NCI-H2196 treated with DMSO at 0.1 percent for 48 hours (cell line): Measurements from ENCODE around the gene ESYT3.
"Not testable (repeated sequence)": the region's sequence is repeated elsewhere in the genome, so short reads cannot be mapped to it uniquely, and the experiment has no call there.

Source experiments
- DNase-seq: peaks from one replicate; lab custom pipeline; 2025; ENCODE audit not compliant: unreplicated experiment; lab: John Stamatoyannopoulos, UW

Gene ESYT3

DNA sequence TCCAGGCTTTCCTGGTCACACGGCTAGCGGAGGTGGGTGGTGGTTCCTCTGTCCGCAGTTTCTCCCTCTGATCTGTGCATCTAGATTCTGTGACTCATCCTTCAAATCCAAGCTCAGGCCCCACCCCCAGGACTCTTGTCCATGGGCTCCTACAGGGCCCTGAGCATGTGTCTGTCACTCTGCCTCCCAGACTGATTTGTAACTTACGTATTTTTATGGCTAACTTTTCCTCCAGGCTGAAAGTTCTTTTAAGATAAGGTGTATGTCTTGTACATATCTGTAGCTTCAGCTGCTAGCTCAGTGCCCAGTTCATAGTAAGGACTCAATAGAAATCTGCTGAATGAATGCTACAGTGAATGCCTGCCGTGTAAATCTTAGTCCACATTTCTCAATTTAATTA, 8.0 kb downstream of the ESYT3 start:
- DNase-seq = no peak

DNA sequence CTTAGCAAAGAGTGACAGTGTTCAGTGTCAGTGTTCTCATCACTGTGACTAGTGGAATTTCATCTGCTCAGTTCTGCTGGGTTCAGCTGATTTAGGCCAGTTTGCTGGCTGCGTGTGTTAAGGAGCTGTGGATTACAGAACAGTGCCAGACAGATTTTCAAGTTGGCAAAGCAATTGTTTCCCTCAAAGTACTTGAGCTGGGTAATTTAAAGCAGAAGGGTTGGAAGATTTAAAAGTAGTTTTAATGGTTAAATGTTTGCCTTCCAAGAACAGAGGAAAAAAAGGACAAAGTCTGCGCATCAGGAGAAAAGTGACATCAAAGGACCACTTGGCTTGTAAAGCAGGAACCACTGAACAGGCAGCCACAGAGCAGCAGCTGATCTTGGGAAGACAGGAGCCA, 8.7 kb downstream of the ESYT3 start:
- DNase-seq = no peak

DNA sequence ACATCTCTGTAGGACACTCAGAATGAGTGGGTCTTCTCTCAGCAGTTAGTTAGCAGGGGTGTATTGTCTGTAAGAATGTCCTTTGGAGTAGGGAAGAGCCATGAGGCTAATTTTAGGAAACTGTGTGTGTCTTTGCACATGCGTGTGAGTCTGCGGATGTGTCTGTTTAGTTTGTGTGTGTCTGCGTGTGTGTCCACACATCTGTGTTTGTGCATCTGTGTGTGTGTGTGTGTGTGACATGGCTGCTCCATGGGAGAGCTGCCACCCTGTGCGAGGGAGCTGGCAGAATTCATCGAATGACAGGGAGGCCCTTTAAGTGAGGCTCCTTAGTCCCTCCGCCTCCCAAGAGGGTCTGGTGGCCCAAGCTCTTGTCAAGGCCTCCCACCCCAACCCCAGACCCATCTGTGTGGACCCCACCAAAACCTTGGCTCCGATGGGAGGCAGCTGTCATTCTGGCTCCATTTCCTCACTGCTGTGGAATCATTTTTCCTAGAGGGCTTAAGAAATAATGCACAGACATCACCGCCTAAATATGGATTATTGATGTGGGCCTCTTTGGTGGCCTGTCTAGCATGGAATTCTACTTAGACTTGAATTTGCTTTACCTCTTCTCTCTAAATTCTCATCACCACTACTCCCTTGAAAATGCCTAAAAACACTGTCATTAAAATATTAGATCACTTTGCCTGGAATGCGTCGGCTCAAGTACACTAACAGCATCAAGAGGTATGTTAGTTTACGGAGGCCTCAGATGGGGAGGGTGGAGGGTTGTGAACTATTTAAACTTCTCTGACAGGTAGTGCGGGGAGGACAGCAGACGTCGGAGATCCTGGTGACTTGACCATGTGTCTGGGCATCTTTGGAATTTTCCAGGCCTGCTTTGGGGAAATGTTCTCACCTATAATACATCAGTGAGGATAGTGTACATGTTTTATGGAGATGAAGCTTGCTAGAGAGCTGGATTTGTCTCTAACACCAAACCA, 9.4 kb downstream of the ESYT3 start:
- DNase-seq = no peak

DNA sequence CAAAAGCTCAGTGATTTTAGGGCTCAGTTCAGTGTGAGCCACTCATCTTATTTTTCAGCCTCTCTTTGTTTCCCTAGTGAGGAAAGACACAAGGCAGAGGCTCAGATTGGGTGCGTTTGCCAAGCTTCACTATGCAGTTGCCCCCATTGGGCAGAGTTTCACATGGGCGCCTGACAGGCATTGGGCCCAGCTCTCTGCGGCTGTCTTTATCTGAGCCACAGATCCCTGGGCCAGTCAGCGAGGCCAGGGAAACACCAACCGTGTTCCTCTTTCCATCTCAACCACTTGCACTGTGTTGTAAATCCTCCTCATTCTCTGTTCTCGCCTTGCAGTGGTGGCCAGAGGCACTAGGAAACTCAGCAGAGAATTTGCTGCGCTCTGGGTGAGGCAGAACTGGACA, 10.8 kb downstream of the ESYT3 start:
- no peak for DNase-seq

DNA sequence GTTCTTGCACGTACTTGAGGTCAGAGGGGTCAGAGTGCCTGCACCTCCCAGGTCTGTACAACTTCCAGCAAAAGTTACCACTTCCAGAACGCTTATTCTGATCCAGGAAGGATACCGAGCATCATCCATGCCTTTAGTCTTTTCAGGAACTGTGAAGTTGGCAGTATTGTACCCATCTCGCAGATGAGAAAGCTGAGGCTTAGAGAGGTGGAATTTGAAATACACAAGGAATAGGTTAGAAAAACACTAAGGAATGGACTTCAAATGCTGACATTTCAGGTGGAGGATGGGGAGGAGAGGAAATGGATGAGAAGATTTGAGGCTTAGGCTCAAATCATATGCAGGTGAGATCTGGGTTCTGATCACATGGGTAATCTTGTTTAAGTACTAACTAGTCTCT, 11.2 kb downstream of the ESYT3 start:
- DNase-seq = no peak

DNA sequence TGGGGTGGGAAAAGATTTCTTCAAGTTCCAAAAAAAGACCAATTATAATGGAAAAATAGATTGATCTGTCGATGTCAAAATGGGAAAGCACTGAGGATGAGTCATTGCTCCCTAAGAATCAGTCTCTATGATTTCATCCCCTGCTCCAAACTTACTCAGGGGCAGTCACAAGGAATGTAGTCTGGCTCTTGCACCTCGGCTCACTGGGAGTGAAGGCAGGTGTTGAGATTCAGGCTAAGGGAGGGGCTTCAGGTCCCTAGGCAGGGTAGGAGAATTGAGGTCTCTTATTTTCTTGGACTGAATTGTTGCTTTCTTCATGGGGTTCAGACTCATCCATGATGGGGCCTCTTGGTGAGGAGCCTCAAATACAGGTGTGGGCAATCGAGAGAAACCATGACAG, 14.2 kb downstream of the ESYT3 start:
- DNase-seq = no peak

DNA sequence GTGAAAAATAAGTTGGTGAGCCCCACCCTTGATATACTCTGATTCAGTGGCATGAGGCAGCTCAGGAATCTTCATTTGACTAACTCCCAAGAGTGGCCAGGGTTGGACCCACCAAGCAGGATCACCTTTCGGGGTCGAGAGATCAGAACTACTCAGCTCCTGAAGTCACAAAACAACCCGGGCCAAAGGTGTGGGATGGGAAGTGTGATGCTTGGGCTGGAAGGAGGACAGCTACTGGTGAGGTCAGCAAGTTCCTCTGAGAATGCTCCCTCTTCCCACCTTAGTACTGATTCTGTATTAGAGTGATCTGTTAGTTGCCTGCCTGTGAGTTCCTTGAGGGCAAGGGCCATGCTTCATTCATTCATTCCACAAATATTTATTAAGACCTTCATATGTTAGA, 15.1 kb downstream of the ESYT3 start:
- no peak for DNase-seq

DNA sequence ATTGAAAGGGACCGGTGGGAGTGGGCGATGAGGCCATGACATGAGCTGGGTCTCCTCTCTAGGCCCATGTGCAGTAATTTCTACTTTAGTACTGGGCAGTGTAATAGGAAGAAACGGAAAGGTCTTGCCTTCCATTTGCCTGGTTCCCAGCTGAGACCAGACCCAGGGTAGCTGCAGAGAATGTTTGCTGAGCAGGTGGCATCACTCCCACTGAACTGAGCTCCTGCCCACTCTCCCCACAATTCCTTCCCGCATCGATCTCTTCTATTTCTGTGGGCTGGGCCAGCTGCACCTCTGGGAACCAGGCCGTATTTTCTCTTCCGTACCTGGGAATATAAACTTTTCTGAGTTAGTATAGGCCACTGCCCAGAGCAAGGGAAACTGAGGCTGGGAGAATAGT, 15.8 kb downstream of the ESYT3 start:
- no peak for DNase-seq

DNA sequence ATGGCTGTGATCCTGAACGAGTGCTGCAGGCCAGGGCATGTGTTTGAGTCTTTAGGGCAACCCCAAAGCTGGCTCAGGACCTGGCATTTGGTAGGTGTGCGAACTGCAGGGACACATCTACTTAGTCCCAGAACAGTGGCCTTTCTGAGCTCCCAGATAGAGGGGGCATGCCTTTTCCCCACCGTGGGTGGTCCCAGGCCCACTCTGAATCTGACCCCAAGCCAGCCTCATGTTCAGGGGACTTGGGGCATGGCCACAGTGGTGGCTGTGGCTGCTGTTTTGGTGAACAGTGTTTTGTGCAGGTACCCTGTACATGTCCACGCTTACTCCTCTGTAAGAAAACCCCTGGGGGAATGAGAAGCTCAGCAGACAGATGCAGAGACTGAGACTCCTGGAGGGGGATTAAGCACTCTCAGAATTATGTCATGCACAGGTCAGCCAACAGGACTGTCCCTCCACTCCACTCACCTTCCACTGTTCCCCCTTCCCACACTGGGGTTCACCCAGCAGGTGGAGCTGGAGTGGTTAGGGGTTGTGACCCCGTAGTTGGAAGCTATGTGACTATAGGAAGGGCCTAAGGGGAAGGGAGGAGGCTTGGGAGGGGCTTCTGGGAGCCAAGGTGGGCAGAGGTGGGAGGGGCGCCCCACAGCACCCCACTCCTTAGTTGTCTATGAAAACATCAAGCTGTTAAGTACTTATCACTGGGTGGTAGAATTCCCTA, 16.4 kb downstream of the ESYT3 start:
- no peak for DNase-seq

DNA sequence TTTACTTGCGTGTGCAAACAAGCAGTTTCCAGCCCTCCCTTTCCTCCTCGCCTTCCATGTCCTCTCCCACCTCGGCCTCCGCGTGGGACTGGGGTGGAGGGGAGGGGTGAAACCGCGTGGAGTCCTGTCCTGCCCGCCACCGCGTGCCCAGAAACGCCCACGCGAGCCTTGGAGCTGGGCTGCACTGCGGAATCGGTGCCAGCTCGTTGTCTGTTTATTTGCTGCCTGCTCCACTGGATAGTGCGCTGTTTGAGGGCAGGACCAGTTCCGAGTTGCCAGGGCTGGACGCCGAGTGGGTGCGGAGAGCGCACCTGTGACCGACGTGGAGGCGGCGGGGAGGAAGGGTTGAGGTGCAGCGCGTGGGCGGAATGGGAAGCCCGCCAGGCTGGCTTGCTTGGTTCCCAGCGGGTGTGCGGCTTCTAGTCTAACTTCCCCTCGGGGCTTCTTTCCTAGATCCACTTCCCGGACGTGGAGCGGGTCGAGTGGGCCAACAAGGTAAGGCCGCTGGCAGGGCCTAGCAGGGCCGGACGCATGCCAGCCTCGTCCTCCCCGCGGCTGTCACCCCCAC, 17.3 kb downstream of the ESYT3 start:
- DNase-seq = no peak

DNA sequence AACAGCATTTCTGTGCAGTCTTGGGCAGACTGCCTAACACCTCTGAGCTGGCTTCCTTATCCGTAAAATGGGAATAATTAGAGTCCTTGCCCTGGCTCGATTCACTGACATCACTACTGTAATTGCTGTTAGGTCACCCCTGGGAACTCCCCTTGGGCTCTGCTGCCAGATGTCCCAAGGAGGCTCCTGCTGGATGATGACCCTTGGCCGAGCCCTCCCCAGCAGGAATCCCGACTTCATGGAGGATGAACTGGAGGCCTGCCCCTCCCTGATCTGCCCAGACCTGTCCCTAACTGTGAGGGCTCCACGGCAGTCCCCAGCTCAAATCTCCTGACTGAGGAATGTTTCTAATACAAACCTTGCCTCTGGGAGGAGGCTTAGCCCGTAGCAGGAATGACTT, 18.0 kb downstream of the ESYT3 start:
- no peak for DNase-seq

DNA sequence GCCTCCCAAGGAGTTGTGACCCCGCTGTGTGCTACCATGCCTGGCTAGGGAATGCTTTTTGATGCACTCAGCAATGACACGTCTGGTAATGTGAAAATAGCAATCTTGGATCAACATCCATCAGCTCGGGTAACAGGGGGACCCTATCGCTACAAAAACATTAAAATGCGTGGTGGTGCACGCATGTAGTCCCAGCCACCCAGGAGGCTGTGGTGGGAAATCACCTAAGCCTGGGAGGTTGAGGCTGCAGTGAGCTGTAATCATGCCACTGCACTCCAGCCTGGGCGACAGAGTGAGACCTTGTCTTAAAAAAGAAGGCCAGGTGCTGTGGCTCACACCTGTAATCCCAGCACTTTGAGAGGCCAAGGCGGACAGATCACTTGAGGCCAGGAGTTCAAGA, 19.5 kb downstream of the ESYT3 start:
- DNase-seq = not testable (repeated sequence)

DNA sequence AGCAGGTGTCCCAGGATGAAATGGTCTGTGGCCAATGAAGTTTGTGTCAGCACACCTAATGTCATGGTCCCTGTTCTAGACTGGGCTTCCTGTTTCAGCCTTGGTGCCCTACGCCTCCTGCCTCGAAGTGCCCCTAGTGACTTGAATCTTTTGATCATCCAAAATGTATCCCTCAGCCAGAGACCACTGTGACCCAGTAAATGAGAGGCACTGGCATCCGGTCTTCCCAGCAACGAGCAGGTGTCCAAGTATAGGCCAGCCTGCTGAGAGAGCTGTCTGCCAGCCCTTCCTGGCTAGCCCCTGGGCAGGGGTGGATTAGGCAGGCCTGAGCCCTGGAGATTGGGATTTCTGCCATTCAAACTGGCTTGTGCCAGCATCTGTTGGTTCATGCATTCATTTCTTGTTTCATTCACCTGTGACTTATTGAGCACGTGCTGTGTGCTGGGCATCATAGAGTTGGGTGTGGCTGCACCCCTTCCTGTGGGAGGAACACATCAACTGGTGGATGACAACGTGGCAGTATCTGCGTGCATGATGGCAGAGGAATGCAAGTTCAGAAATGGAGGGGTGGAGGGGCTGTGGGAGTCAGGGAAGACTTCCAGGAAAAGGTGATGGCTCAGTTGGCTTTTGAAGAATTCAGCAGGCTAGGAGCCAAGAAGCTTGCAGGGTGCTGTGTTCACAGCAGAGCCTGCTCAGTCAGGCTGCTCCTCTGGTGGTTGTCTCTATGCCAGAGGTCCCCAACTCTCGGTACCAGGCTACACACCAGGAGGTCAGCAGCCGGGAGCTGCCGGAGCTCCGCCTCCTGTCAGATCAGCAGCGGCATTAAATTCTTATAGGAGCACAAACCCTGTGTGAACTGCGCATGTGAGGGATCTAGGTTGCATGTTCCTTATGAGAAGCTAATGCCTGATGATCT, 21.6 kb downstream of the ESYT3 start:
- DNase-seq = no peak

DNA sequence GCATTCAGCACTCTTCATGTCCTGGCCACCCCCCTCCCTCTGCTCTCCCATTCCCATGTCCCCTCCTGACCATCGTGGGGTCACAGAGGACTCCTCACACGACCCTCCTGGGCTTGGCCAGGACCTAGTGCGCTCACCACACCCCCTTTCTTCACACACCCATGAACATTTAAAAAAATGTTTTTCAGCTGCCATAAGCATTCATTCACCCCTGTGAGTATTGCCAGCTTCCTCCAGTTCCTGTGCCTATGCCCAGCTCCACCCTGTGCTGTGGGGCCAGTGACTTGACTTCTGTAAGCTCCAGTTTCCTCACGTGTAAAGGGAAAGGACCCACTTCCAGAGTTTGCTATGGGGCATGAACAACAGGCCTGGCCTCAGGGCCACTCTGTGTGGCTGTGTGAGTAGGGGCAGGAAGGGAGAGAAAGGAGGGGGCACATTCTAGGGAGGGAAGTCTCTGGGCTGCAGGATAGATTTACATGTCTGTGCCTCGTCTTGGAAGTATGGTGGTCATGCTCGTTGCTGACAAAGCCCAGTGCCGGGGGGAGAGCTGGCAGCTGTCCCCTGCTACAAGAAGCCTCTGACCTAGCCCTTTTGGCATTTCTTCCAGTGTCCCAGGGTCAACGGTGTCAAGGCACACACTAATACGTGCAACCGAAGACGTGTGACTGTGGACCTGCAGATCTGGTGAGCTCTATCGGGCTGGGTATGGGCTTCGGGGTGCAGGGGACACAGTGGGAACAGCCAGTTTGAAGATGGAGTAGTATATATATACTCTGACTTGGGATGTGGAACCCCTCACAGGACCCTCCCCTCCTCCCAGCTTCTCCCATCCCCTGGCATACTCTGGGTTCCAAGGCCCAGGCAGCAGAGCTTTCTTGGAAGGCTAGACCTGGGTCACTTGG, 22.8 kb downstream of the ESYT3 start:
- DNase-seq = no peak

DNA sequence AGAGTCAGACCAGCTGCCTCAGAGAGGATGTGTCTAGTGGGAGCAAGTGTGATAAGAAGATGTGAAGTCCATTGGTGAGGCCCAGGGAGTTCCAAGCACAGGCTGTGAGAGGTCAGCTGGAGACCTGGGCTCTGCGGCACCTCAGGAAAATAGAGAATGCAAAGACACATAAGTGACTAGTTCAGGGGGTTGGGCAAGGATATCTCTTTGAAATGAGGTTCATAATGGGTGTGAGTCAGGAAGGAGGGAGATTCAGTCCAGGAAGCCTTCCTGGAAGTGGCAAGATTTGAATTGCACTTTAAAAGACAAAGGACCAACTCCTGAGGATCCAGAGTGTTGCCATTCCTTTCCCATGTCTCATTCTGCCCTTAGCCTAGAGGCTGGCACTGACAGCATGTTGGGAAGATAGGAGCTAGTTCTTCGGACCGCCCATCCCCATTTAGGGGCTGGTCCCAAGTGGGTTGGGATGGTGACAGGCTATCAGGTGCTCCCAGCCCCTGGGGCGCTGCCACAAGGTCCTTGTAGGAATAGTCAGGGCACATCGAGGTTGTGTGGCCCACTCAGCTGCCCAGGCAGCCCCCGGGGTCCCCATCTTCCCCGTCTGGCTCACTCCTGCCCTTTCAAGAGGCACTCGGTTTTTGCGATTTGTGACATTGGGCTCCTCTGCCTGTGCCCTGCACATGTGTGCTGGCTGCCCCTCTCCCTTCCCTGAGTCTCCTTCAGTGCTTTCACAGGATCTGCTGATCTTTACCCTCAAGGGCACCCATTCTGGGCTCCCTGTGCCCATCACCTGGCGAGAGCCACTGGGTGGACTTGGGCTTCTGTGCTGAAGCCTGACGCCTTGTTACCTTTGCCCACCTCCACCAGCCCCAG, 23.7 kb downstream of the ESYT3 start:
- DNase-seq = no peak

DNA sequence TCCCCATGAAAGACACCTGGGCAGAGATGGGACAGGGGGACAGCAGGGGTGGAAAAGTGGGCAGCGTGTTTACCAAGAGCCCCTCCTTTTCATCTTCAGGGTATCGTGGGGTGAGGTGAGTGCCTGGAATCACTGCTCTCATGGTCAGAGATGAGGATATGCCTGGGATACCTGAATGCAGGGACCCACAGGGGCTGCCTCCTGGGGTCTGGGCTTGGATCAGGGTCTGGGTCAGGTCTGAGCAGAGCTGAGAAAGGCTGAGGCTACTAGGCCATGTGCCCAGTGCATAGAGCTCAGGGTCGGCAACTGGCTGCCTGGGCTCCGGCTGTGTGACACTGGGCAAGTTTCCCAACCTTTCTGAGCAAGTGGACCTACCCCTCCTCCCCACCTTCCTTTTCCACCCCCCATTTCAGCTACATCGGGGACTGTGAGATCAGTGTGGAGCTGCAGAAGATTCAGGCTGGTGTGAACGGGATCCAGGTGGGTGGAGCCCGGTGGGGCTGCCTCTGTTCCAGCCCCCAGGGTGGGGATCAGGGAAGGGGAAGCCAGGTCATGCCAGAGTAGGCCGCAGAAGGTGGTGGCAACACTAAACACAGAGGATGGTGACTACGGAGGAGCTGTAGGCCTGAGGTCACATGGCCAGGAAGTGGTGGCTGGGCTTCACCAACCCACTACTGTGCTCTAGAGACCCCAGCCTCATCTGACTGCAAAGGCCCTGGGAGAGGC, 24.5 kb downstream of the ESYT3 start:
- no peak for DNase-seq

DNA sequence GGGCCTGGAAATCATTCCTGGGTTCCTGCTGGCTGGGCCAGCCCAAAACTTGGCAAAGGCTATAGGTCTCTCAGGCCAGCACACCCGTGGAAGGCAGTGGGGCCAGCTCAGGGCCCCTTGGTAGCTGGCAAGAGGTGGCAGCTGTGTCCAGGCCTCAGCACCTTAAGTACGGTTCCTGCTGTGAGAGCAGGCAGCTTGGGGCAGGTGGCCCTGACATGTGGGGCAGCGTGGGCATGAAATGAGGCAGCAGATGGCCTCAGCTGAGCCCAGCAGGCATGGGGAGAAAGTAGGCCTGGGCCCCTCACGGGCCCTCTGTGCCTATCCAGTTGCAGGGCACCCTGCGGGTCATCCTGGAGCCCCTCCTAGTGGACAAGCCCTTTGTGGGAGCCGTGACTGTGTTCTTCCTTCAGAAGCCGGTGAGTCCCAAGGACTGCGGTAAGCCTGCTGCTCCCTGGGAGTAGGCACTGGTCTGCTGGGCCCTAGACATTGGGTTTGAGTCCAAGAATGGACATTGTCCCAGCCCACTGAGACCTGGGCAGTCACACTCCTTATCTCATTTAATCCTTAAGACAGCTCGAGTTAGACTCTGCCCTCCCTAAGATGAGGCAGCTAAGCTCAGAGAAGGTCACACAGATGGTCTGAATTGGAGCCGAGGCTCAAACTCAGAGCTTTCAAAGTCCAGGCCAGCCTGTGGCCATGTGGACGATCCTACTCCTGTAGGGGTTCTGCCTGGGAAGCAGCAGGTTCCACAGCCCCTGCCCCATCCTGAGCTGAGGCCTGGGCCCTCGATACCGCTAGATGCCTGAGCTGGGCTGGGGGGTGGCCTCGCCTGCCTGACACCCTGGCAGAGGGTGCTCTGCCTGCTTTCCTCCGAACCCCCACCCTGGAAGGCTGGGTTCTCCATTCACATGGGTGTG, 25.5 kb downstream of the ESYT3 start:
- no peak for DNase-seq
